Mesendoderm (in vitro differentiated cells): ENCODE data around the gene CYB561A3.

Source experiments
- DNase-seq: peaks from one replicate; pipeline ENCODE4 v3.0.0; 2013
- H2AK5ac ChIP-seq: 2 replicates; pipeline ENCODE4 v1.6.1; 2013; ENCODE audit warnings: low read length, inconsistent platforms
- H2BK120ac ChIP-seq: 2 replicates; pipeline ENCODE4 v1.6.1; 2013; ENCODE audit warnings: low read depth, mild to moderate bottlenecking, low read length, moderate library complexity, mixed read lengths
- H2BK15ac ChIP-seq: replicated peaks from 2 replicates; pipeline ENCODE4 v1.6.1; 2013; ENCODE audit warnings: low read depth, mild to moderate bottlenecking, moderate library complexity
- H2BK5ac ChIP-seq: 2 replicates; pipeline ENCODE4 v1.6.1; 2013; ENCODE audit warnings: low read length, inconsistent platforms
- H3K18ac ChIP-seq: 2 replicates; pipeline ENCODE4 v1.6.1; 2013; ENCODE audit warnings: mild to moderate bottlenecking, low read length, mixed read lengths
- H3K23ac ChIP-seq: one replicate; pipeline ENCODE4 v1.6.1; 2013; ENCODE audit warnings: low read length
- H3K27ac ChIP-seq: 2 replicates; pipeline ENCODE4 v1.5.1; 2013; ENCODE audit warnings: low read depth, mild to moderate bottlenecking, inconsistent platforms, low read length, moderate library complexity
- H3K27me3 ChIP-seq: 2 replicates; pipeline ENCODE4 v1.6.1; 2013; ENCODE audit warnings: low read length, control low read depth, mild to moderate bottlenecking, inconsistent platforms; ENCODE audit not compliant: insufficient read depth, poor library complexity
- H3K36me3 ChIP-seq: 2 replicates; pipeline ENCODE4 v1.6.1; 2013; ENCODE audit warnings: low read length, inconsistent platforms; ENCODE audit not compliant: control insufficient read depth, insufficient read depth
- H3K4ac ChIP-seq: one replicate; pipeline ENCODE4 v1.6.1; 2013; ENCODE audit warnings: low read depth, mild to moderate bottlenecking, low read length, moderate library complexity
- H3K4me1 ChIP-seq: 2 replicates; pipeline ENCODE4 v1.6.1; 2013; ENCODE audit warnings: low read depth, low read length, inconsistent platforms; ENCODE audit not compliant: control insufficient read depth
- H3K4me2 ChIP-seq: 2 replicates; pipeline ENCODE4 v1.6.1; 2013; ENCODE audit warnings: low read length
- H3K4me3 ChIP-seq: 2 replicates; pipeline ENCODE4 v1.5.1; 2013; ENCODE audit warnings: mild to moderate bottlenecking, low read length
- H3K56ac ChIP-seq: one replicate; pipeline ENCODE4 v1.6.1; 2013; ENCODE audit warnings: low read length
- H3K79me1 ChIP-seq: 2 replicates; pipeline ENCODE4 v1.6.1; 2013; ENCODE audit warnings: low read length, inconsistent platforms
- H3K79me2 ChIP-seq: 2 replicates; pipeline ENCODE4 v1.6.1; 2013; ENCODE audit warnings: mild to moderate bottlenecking, low read length; ENCODE audit not compliant: control insufficient read depth, insufficient read depth
- H3K9ac ChIP-seq: 2 replicates; pipeline ENCODE4 v1.6.1; 2013; ENCODE audit warnings: low read length, inconsistent platforms
- H4K5ac ChIP-seq: one replicate; pipeline ENCODE4 v1.6.1; 2013; ENCODE audit warnings: low read length
- H4K8ac ChIP-seq: one replicate; pipeline ENCODE4 v1.6.1; 2013; ENCODE audit warnings: low read depth, mild to moderate bottlenecking, control low read depth, low read length, moderate library complexity
- WGBS: extraction: QIAGEN DNeasy Blood & Tissue Kit; methylation state at CpG from one replicate; pipeline ENCODE4 v1.1.7; 2013; ENCODE audit warnings: low lambda C conversion rate, missing lambda C conversion rate; ENCODE audit not compliant: insufficient coverage; ENCODE audit errors: extremely low coverage; 5-methylcytosine and 5-hydroxymethylcytosine counted together

Gene CYB561A3

DNA sequence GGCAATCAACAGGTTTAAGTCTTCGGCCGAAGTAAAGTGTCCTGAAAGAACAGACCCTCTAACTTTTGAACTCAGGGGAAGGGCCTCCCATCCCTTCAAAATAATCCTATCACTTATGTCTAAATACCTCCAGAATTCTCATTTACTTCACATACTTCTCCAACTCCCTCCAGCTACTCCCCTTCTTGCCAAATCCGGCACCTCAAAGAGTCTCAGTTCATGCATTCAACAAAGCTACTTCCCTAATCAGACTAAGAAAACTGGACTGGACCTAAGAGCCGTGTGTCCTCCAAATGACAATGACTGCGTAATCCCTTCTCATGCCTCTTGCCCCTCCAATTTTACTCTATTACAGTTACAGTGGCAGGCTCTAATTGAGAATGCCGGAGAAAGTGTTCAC is 30.0 kb downstream of the CYB561A3 start:
- H2BK120ac ChIP-seq: no peak overlapping the region
- H2AK5ac ChIP-seq: no peak overlapping the region
- H3K27me3 ChIP-seq: no peaks in the 10 kb centered on the region
- H3K79me1 ChIP-seq: peaks cover 7% of the 10 kb centered on the region
- H3K23ac ChIP-seq: no peak overlapping the region
- peak overlapping the region; percentile 98 for H3K9ac ChIP-seq
- H3K4me2 ChIP-seq: peak overlapping the region; percentile 97
- no peak overlapping the region for H3K4ac ChIP-seq
- no CpG with 5 or more reads among the region's 6 CpGs for WGBS
- H3K4me3 ChIP-seq: peak overlapping the region; percentile 61
- H4K8ac ChIP-seq: no peak overlapping the region
- no peak for DNase-seq
- H2BK15ac ChIP-seq: no peak overlapping the region
- peaks cover 53% of the 10 kb centered on the region for H3K79me2 ChIP-seq
- no peak overlapping the region for H3K18ac ChIP-seq
- H2BK5ac ChIP-seq: no peak overlapping the region
- peaks cover 6% of the 10 kb centered on the region for H3K4me1 ChIP-seq
- no peak overlapping the region for H4K5ac ChIP-seq
- H3K56ac ChIP-seq: peak overlapping the region; percentile 99
- no peak overlapping the region for H3K27ac ChIP-seq
- H3K36me3 ChIP-seq: peaks cover 5% of the 10 kb centered on the region

- H3K18ac ChIP-seq: no peak overlapping the region
- peaks cover 6% of the 10 kb centered on the region for H3K4me1 ChIP-seq
- H2BK15ac ChIP-seq: no peak overlapping the region
- H3K36me3 ChIP-seq: peaks cover 7% of the 10 kb centered on the region
- H3K9ac ChIP-seq: no peak overlapping the region
- H3K56ac ChIP-seq: no peak overlapping the region
- H2BK5ac ChIP-seq: no peak overlapping the region
- H3K79me2 ChIP-seq: peaks cover 54% of the 10 kb centered on the region
- no peak overlapping the region for H3K4me3 ChIP-seq
- WGBS: no CpG with 5 or more reads among the region's 4 CpGs
- no peak overlapping the region for H2AK5ac ChIP-seq
- H3K27me3 ChIP-seq: no peaks in the 10 kb centered on the region
- no peak overlapping the region for H3K27ac ChIP-seq
- no peak overlapping the region for H4K8ac ChIP-seq
- H2BK120ac ChIP-seq: no peak overlapping the region
- H3K79me1 ChIP-seq: peaks cover 11% of the 10 kb centered on the region
- H3K4me2 ChIP-seq: no peak overlapping the region
- DNase-seq: no peak
- H3K23ac ChIP-seq: no peak overlapping the region
- no peak overlapping the region for H3K4ac ChIP-seq
- H4K5ac ChIP-seq: no peak overlapping the region
Measured at GRCh38 chr11:61329871-61330270, 31.8 kb downstream of the CYB561A3 start.

GRCh38 chr11:61328351-61328750 is 33.3 kb downstream of the CYB561A3 start:
- H3K4me2 ChIP-seq: no peak overlapping the region
- no peak overlapping the region for H3K27ac ChIP-seq
- no peak overlapping the region for H3K4me3 ChIP-seq
- H2BK120ac ChIP-seq: no peak overlapping the region
- H2AK5ac ChIP-seq: no peak overlapping the region
- peaks cover 14% of the 10 kb centered on the region for H3K36me3 ChIP-seq
- no peak overlapping the region for H3K9ac ChIP-seq
- peaks cover 11% of the 10 kb centered on the region for H3K79me1 ChIP-seq
- peaks cover 54% of the 10 kb centered on the region for H3K79me2 ChIP-seq
- H3K27me3 ChIP-seq: no peaks in the 10 kb centered on the region
- no peak overlapping the region for H3K4ac ChIP-seq
- WGBS: no CpG with 5 or more reads among the region's 9 CpGs
- H4K5ac ChIP-seq: no peak overlapping the region
- H3K56ac ChIP-seq: no peak overlapping the region
- no peak overlapping the region for H2BK5ac ChIP-seq
- H3K18ac ChIP-seq: no peak overlapping the region
- DNase-seq: no peak
- no peak overlapping the region for H2BK15ac ChIP-seq
- peaks cover 2% of the 10 kb centered on the region for H3K4me1 ChIP-seq
- no peak overlapping the region for H3K23ac ChIP-seq
- no peak overlapping the region for H4K8ac ChIP-seq

DNA sequence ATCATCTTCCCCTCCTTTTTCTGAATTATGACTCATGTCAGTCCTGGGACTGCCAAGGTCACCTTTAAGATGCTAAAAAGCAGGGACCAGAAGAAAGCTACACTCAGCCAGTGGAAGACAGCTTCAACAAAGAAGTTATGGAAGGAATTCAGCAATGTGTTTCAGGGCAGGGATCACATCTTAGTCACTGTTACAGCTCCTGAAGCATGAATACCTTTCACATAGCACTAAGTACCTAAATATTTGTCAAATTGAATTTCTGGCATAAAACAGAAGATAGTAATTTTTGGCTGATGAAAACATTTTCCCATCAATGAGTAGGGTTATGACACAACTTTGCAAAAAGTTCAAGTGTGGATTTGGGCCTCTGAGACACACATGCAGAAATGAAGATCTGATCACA is 34.0 kb downstream of the CYB561A3 start:
- no peak overlapping the region for H3K4ac ChIP-seq
- H3K79me2 ChIP-seq: peaks cover 52% of the 10 kb centered on the region
- H2AK5ac ChIP-seq: no peak overlapping the region
- no peak overlapping the region for H4K5ac ChIP-seq
- no peak overlapping the region for H3K27ac ChIP-seq
- H3K23ac ChIP-seq: no peak overlapping the region
- H3K27me3 ChIP-seq: no peaks in the 10 kb centered on the region
- H2BK120ac ChIP-seq: no peak overlapping the region
- no peak overlapping the region for H3K56ac ChIP-seq
- H3K4me1 ChIP-seq: peaks cover 2% of the 10 kb centered on the region
- no peak overlapping the region for H2BK5ac ChIP-seq
- no peak overlapping the region for H3K4me2 ChIP-seq
- peaks cover 11% of the 10 kb centered on the region for H3K79me1 ChIP-seq
- no peak overlapping the region for H3K9ac ChIP-seq
- no peak overlapping the region for H2BK15ac ChIP-seq
- no peak overlapping the region for H4K8ac ChIP-seq
- H3K36me3 ChIP-seq: peaks cover 17% of the 10 kb centered on the region
- H3K4me3 ChIP-seq: no peak overlapping the region
- no peak for DNase-seq
- H3K18ac ChIP-seq: no peak overlapping the region

- no peak for DNase-seq
- no peak overlapping the region for H2BK120ac ChIP-seq
- WGBS: no CpG with 5 or more reads among the region's 2 CpGs
- no peak overlapping the region for H3K4ac ChIP-seq
- no peak overlapping the region for H3K56ac ChIP-seq
- H3K36me3 ChIP-seq: peaks cover 23% of the 10 kb centered on the region
- H3K79me1 ChIP-seq: peaks cover 11% of the 10 kb centered on the region
- H4K8ac ChIP-seq: no peak overlapping the region
- no peak overlapping the region for H2BK5ac ChIP-seq
- peaks cover 34% of the 10 kb centered on the region for H3K79me2 ChIP-seq
- no peak overlapping the region for H4K5ac ChIP-seq
- no peak overlapping the region for H3K4me2 ChIP-seq
- H3K4me3 ChIP-seq: no peak overlapping the region
- H3K18ac ChIP-seq: no peak overlapping the region
- H3K27me3 ChIP-seq: no peaks in the 10 kb centered on the region
- H3K23ac ChIP-seq: no peak overlapping the region
- no peak overlapping the region for H3K9ac ChIP-seq
- H2AK5ac ChIP-seq: no peak overlapping the region
- no peak overlapping the region for H3K27ac ChIP-seq
- H2BK15ac ChIP-seq: no peak overlapping the region
- no peaks in the 10 kb centered on the region for H3K4me1 ChIP-seq
Measured at GRCh38 chr11:61325649-61326414, 35.9 kb downstream of the CYB561A3 start.

GRCh38 chr11:61315260-61315659 is 46.4 kb downstream of the CYB561A3 start:
- no peaks in the 10 kb centered on the region for H3K4me1 ChIP-seq
- no peaks in the 10 kb centered on the region for H3K79me2 ChIP-seq
- H2AK5ac ChIP-seq: no peak overlapping the region
- no peak overlapping the region for H3K18ac ChIP-seq
- H3K9ac ChIP-seq: no peak overlapping the region
- no peak overlapping the region for H4K5ac ChIP-seq
- H3K4ac ChIP-seq: no peak overlapping the region
- H4K8ac ChIP-seq: no peak overlapping the region
- H3K4me2 ChIP-seq: no peak overlapping the region
- DNase-seq: no peak
- H3K23ac ChIP-seq: no peak overlapping the region
- H3K56ac ChIP-seq: no peak overlapping the region
- H3K36me3 ChIP-seq: peaks cover 30% of the 10 kb centered on the region
- H3K27me3 ChIP-seq: no peaks in the 10 kb centered on the region
- no peak overlapping the region for H2BK15ac ChIP-seq
- H2BK5ac ChIP-seq: no peak overlapping the region
- H3K79me1 ChIP-seq: no peaks in the 10 kb centered on the region
- WGBS: no CpG with 5 or more reads among the region's 2 CpGs
- no peak overlapping the region for H3K27ac ChIP-seq
- H3K4me3 ChIP-seq: no peak overlapping the region
- no peak overlapping the region for H2BK120ac ChIP-seq
